ENCODE data around the gene USP6. TPM values are rescaled to one million over a fixed set of nuclear protein-coding genes. Genes with fewer than 3 reads are reported as not detected.
"Not testable (repeated sequence)": the region's sequence is repeated elsewhere in the genome, so short reads cannot be mapped to it uniquely, and the experiment has no call there.

The USP6 gene
- polyA plus RNA-seq (2013, experiment 1 of 2): under 0.01 TPM
- polyA plus RNA-seq (2013, experiment 2 of 2): not detected

- WGBS: 94% methylated on average over 87 of the region's 87 CpGs
- no peaks in the 10 kb centered on the region for H3K27me3 ChIP-seq (ENCODE audit: insufficient read depth, low read length)
- no peak within 1 kb of the TSS for H3K9ac ChIP-seq (ENCODE audit: low read depth, low read length)
Measured at GRCh38 chr17:5115673-5116651, at the start of gene USP6. Gene USP6, plus strand, starts transcription at chr17:5116032. Its CDS starts 14,336 bp downstream, at chr17:5130368.

DNA sequence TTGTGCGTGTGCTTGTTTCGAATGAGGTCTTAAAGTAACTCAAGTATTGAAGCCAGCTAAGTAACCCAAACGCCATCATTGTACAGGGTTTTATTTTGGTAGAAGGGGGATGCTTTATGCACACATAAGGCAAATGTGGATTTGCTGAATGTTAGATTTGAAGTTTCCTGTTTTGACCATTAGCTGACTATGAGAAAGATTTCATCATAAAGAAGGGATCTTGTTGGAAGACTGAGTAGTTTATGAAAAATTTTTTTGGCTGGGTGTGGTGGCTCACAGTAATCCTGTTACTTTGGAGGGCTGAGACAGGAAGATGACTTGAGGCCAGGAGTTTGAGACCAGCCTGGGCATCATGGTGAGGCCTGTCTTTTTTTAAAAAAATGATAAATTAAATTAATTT is 47.6 kb upstream of the USP6 start:
- H3K27me3 ChIP-seq (ENCODE audit: insufficient read depth, low read length): no peaks in the 10 kb centered on the region
- H3K9me3 ChIP-seq (ENCODE audit: insufficient read depth, low read depth, low read length): no peaks in the 10 kb centered on the region
- no peaks in the 10 kb centered on the region for H3K4me1 ChIP-seq (ENCODE audit: insufficient read depth, low read length)
- H3K9ac ChIP-seq (ENCODE audit: low read depth, low read length): no peak overlapping the region
- H3K27ac ChIP-seq (ENCODE audit: low read depth, low read length): no peak overlapping the region
- H3K4me3 ChIP-seq (ENCODE audit: low read length): no peak overlapping the region
- no peaks in the 10 kb centered on the region for H3K36me3 ChIP-seq (ENCODE audit: insufficient read depth, low read length)
- WGBS: 97% methylated on average over 3 of the region's 3 CpGs

More at GRCh38 chr17:5115673-5116651, at the start of gene USP6:
- Histone ChIP-seq H3K4me1 (ENCODE audit: insufficient read depth, low read length) (no peaks in the 10 kb centered on the region), H3K36me3 (ENCODE audit: insufficient read depth, low read length) (peaks cover 11% of the 10 kb centered on the region; the same call in 1 of the 2 replicates), H3K9me3 (ENCODE audit: insufficient read depth, low read depth, low read length) (0 out of 2 replicates have a peak, but pooled peaks cover 4% of the 10 kb centered on the region), H3K4me3 (ENCODE audit: low read length) (no peak within 1 kb of the TSS), H3K27ac (ENCODE audit: low read depth, low read length) (no peak within 1 kb of the TSS)

DNA sequence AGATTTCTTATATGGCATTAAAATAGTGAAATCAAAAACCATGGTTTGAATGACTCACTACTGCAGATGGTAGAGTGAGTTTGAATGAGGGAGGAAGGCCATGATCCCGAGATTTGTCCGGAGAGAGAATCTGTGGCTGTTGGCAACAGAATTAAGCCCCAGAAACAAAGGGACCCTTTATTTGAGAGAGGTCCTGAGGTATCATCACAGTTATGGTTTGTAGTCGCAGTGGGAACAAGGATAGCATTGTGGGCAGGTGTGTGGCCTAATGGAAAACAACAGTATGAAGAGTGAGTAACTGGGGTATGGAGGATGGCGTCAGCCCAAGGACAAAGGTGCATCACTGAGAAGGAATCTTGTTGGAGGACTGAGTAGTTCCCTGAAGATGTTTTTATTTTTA is 46.1 kb upstream of the USP6 start:
- Histone ChIP-seq H3K27ac (ENCODE audit: low read depth, low read length) (no peak overlapping the region), H3K4me3 (ENCODE audit: low read length) (no peak overlapping the region), H3K4me1 (ENCODE audit: insufficient read depth, low read length) (peaks cover 5% of the 10 kb centered on the region), H3K36me3 (ENCODE audit: insufficient read depth, low read length) (no peaks in the 10 kb centered on the region), H3K9me3 (ENCODE audit: insufficient read depth, low read depth, low read length) (no peaks in the 10 kb centered on the region), H3K27me3 (ENCODE audit: insufficient read depth, low read length) (no peaks in the 10 kb centered on the region), H3K9ac (ENCODE audit: low read depth, low read length) (no peak overlapping the region)
- 92% methylated on average over 4 of the region's 4 CpGs for WGBS

DNA sequence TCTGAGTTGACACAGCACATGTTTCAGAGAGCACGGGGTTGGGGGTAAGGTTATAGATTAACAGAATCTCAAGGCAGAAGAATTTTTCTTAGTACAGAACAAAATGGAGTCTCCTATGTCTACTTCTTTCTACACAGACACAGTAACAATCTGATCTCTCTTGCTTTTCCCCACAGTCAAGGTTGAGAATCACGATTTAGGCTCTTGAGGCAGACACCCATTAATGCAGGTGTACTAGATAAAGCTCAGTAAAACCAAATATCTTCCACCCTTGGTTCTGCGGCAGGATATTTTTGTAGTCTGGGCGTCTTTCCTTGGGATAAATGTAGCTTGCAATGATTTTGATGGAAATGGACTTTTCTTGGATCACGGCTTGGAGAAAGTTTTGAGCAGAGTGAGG is 40.4 kb upstream of the USP6 start:
- not testable (repeated sequence) for H3K27me3 ChIP-seq (ENCODE audit: insufficient read depth, low read length); H3K4me1 ChIP-seq (ENCODE audit: insufficient read depth, low read length); H3K9me3 ChIP-seq (ENCODE audit: insufficient read depth, low read depth, low read length); H3K36me3 ChIP-seq (ENCODE audit: insufficient read depth, low read length); H3K4me3 ChIP-seq (ENCODE audit: low read length)
- 0 out of 2 replicates have a peak overlapping the region, but pooled peaks have one; percentile 9 for H3K9ac ChIP-seq (ENCODE audit: low read depth, low read length)
- 92% methylated on average over 4 of the region's 5 CpGs for WGBS
- H3K27ac ChIP-seq (ENCODE audit: low read depth, low read length): peak overlapping the region; percentile 66; the same call in 1 of the 2 replicates

GRCh38 chr17:5077275-5077674 is 38.6 kb upstream of the USP6 start:
- not testable (repeated sequence) for H3K27me3 ChIP-seq (ENCODE audit: insufficient read depth, low read length); H3K4me1 ChIP-seq (ENCODE audit: insufficient read depth, low read length); H3K9me3 ChIP-seq (ENCODE audit: insufficient read depth, low read depth, low read length); H3K4me3 ChIP-seq (ENCODE audit: low read length); H3K9ac ChIP-seq (ENCODE audit: low read depth, low read length); H3K36me3 ChIP-seq (ENCODE audit: insufficient read depth, low read length); H3K27ac ChIP-seq (ENCODE audit: low read depth, low read length)
- 98% methylated on average over 24 of the region's 24 CpGs for WGBS

DNA sequence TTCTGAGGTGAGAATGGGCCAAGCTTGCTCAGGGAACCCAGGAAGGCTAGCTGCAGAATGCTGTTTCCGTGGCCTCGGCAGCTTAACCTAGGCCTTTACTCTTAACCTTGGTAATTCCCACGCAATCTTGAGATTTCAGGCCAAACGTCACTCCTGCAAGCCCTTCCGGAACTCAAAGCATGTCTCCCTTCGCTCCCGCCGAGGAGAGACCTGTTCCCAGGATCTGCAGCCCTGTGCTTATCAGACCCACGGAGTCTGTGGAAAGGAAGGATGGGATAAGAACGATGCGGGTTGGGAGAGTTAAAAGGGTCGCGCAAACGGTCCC is 38.1 kb upstream of the USP6 start:
- no peak overlapping the region for H3K4me3 ChIP-seq (ENCODE audit: low read length)
- peaks cover 10% of the 10 kb centered on the region for H3K4me1 ChIP-seq (ENCODE audit: insufficient read depth, low read length)
- no peaks in the 10 kb centered on the region for H3K36me3 ChIP-seq (ENCODE audit: insufficient read depth, low read length)
- WGBS: 95% methylated on average over 14 of the region's 14 CpGs
- H3K27ac ChIP-seq (ENCODE audit: low read depth, low read length): no peak overlapping the region
- no peaks in the 10 kb centered on the region for H3K9me3 ChIP-seq (ENCODE audit: insufficient read depth, low read depth, low read length)
- no peaks in the 10 kb centered on the region for H3K27me3 ChIP-seq (ENCODE audit: insufficient read depth, low read length)
- H3K9ac ChIP-seq (ENCODE audit: low read depth, low read length): no peak overlapping the region

GRCh38 chr17:5078106-5079028 is 37.5 kb upstream of the USP6 start, which contains the start of gene ZFP3:
Gene ZFP3, plus strand, starts transcription at chr17:5078467. Its CDS starts 13,038 bp downstream, at chr17:5091505.
- H3K36me3 ChIP-seq (ENCODE audit: insufficient read depth, low read length): no peaks in the 10 kb centered on the region
- H3K4me1 ChIP-seq (ENCODE audit: insufficient read depth, low read length): peaks cover 10% of the 10 kb centered on the region
- WGBS: 93% methylated on average over 75 of the region's 75 CpGs
- H3K4me3 ChIP-seq (ENCODE audit: low read length): peak within 1 kb of the TSS; percentile 16; the same call in 1 of the 2 replicates
- no peaks in the 10 kb centered on the region for H3K9me3 ChIP-seq (ENCODE audit: insufficient read depth, low read depth, low read length)
- H3K27me3 ChIP-seq (ENCODE audit: insufficient read depth, low read length): no peaks in the 10 kb centered on the region
- H3K9ac ChIP-seq (ENCODE audit: low read depth, low read length): no peak within 1 kb of the TSS
- H3K27ac ChIP-seq (ENCODE audit: low read depth, low read length): no peak within 1 kb of the TSS

- Histone ChIP-seq H3K27me3 (ENCODE audit: insufficient read depth, low read length) (no peaks in the 10 kb centered on the region), H3K4me3 (ENCODE audit: low read length) (no peak overlapping the region), H3K36me3 (ENCODE audit: insufficient read depth, low read length) (no peaks in the 10 kb centered on the region), H3K9me3 (ENCODE audit: insufficient read depth, low read depth, low read length) (no peaks in the 10 kb centered on the region), H3K9ac (ENCODE audit: low read depth, low read length) (no peak overlapping the region), H3K27ac (ENCODE audit: low read depth, low read length) (no peak overlapping the region), H3K4me1 (ENCODE audit: insufficient read depth, low read length) (peaks cover 2% of the 10 kb centered on the region)
- 91% methylated on average over 3 of the region's 3 CpGs for WGBS
Measured at GRCh38 chr17:5080591-5080990, 35.2 kb upstream of the USP6 start.

DNA sequence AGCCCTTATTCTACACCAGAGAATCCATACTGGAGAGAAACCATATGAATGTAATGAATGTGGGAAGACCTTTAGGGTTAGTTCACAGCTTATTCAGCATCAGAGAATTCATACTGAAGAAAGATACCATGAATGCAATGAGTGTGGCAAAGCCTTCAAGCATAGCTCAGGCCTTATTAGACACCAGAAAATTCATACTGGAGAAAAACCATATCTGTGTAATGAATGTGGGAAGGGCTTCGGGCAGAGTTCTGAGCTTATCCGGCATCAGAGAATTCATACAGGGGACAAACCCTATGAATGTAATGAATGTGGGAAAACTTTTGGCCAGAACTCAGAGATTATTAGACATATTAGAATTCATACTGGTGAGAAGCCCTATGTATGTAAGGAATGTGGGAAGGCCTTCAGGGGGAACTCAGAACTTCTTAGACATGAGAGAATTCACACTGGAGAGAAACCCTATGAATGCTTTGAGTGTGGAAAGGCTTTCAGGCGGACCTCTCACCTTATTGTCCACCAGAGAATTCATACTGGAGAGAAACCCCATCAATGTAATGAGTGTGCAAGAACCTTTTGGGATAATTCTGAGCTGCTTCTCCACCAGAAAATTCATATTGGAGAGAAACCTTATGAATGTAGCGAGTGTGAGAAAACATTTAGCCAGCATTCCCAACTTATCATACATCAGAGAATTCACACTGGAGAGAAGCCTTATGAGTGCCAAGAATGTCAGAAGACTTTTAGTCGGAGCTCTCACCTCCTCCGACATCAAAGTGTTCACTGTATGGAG is 23.4 kb upstream of the USP6 start:
- Histone ChIP-seq H3K36me3 (ENCODE audit: insufficient read depth, low read length) (no peaks in the 10 kb centered on the region), H3K27me3 (ENCODE audit: insufficient read depth, low read length) (peaks cover 12% of the 10 kb centered on the region), H3K27ac (ENCODE audit: low read depth, low read length) (no peak overlapping the region), H3K4me1 (ENCODE audit: insufficient read depth, low read length) (no peaks in the 10 kb centered on the region), H3K4me3 (ENCODE audit: low read length) (no peak overlapping the region), H3K9ac (ENCODE audit: low read depth, low read length) (no peak overlapping the region), H3K9me3 (ENCODE audit: insufficient read depth, low read depth, low read length) (peaks cover 74% of the 10 kb centered on the region)
- WGBS: 98% methylated on average over 5 of the region's 6 CpGs

GRCh38 chr17:5096731-5097100 is 19.1 kb upstream of the USP6 start:
- 61% methylated on average over 7 of the region's 7 CpGs for WGBS
- H3K9ac ChIP-seq (ENCODE audit: low read depth, low read length): peak overlapping the region; percentile 64
- H3K4me1 ChIP-seq (ENCODE audit: insufficient read depth, low read length): no peaks in the 10 kb centered on the region
- no peak overlapping the region for H3K27ac ChIP-seq (ENCODE audit: low read depth, low read length)
- H3K9me3 ChIP-seq (ENCODE audit: insufficient read depth, low read depth, low read length): peaks cover 50% of the 10 kb centered on the region
- peaks cover 12% of the 10 kb centered on the region for H3K27me3 ChIP-seq (ENCODE audit: insufficient read depth, low read length)
- no peaks in the 10 kb centered on the region for H3K36me3 ChIP-seq (ENCODE audit: insufficient read depth, low read length)
- peak overlapping the region; percentile 64 for H3K4me3 ChIP-seq (ENCODE audit: low read length)
